Measurements from ENCODE around the gene ERICH4.

Gene ERICH4

GRCh38 chr19:41411100-41411967 lies 31.6 kb upstream of the ERICH4 start:
- Histone ChIP-seq H3K4me3 (ENCODE audit: low read depth in 1 of 2, low read length in 1 of 2) (peak overlapping the region in 1 of 2 experiments; percentile 13), H3K27me3 (no peaks in the 10 kb centered on the region), H3K27ac (peak overlapping the region; percentile 94), H3K4me1 (ENCODE audit: control insufficient read depth in 1 of 2, insufficient read depth in 1 of 2, low read depth in 1 of 2, low read length in 1 of 2) (peaks cover 97 to 99% of the 10 kb centered on the region in 2 experiments), H3K36me3 (no peaks in the 10 kb centered on the region), H3K9me3 (no peaks in the 10 kb centered on the region)
- no peak for TF ChIP-seq CTCF (IDR thresholded peaks at IDR 0.05)

- Histone ChIP-seq H3K4me3 (ENCODE audit: low read depth in 1 of 2, low read length in 1 of 2) (no peak overlapping the region), H3K27ac (peak overlapping the region; percentile 94), H3K4me1 (ENCODE audit: control insufficient read depth in 1 of 2, insufficient read depth in 1 of 2, low read depth in 1 of 2, low read length in 1 of 2) (peaks cover 97 to 99% of the 10 kb centered on the region in 2 experiments), H3K36me3 (no peaks in the 10 kb centered on the region), H3K27me3 (no peaks in the 10 kb centered on the region), H3K9me3 (no peaks in the 10 kb centered on the region)
- TF ChIP-seq CTCF (IDR thresholded peaks at IDR 0.05) = no peak
These were observed 31.0 kb upstream of the ERICH4 start for GRCh38 chr19:41411968-41412265.

GRCh38 chr19:41412953-41413352 lies 30.0 kb upstream of the ERICH4 start:
- Histone ChIP-seq H3K4me1 (ENCODE audit: control insufficient read depth in 1 of 2, insufficient read depth in 1 of 2, low read depth in 1 of 2, low read length in 1 of 2) (peaks cover 97 to 99% of the 10 kb centered on the region in 2 experiments), H3K27me3 (no peaks in the 10 kb centered on the region), H3K27ac (peak overlapping the region; percentile 64), H3K36me3 (no peaks in the 10 kb centered on the region), H3K4me3 (ENCODE audit: low read depth in 1 of 2, low read length in 1 of 2) (no peak overlapping the region), H3K9me3 (no peaks in the 10 kb centered on the region)
- TF ChIP-seq CTCF (IDR thresholded peaks at IDR 0.05) = no peak

GRCh38 chr19:41413947-41414346 lies 29.0 kb upstream of the ERICH4 start:
- Histone ChIP-seq H3K9me3 (no peaks in the 10 kb centered on the region), H3K27ac (peak overlapping the region; percentile 64), H3K27me3 (no peaks in the 10 kb centered on the region), H3K4me1 (ENCODE audit: control insufficient read depth in 1 of 2, insufficient read depth in 1 of 2, low read depth in 1 of 2, low read length in 1 of 2) (peaks cover 97 to 99% of the 10 kb centered on the region in 2 experiments), H3K36me3 (no peaks in the 10 kb centered on the region), H3K4me3 (ENCODE audit: low read depth in 1 of 2, low read length in 1 of 2) (no peak overlapping the region)
- TF ChIP-seq CTCF (IDR thresholded peaks at IDR 0.05) = no peak

- no peaks in the 10 kb centered on the region for H3K9me3 ChIP-seq
- H3K27ac ChIP-seq = peak overlapping the region; percentile 64
- no peaks in the 10 kb centered on the region for H3K27me3 ChIP-seq
- no peaks in the 10 kb centered on the region for H3K36me3 ChIP-seq
- TF ChIP-seq CTCF (IDR thresholded peaks at IDR 0.05) = no peak
- peaks cover 97 to 99% of the 10 kb centered on the region in 2 experiments for H3K4me1 ChIP-seq (ENCODE audit: control insufficient read depth in 1 of 2, insufficient read depth in 1 of 2, low read depth in 1 of 2, low read length in 1 of 2)
- H3K4me3 ChIP-seq (ENCODE audit: low read depth in 1 of 2, low read length in 1 of 2) = peak overlapping the region in 1 of 2 experiments; percentile 18
These were observed 28.5 kb upstream of the ERICH4 start for GRCh38 chr19:41414461-41414860.

Data from neutrophil (primary cell).